Measurements from ENCODE around the gene C8G. TPM values are rescaled to one million over a fixed set of nuclear protein-coding genes. Genes with fewer than 3 reads are reported as not detected.

Gene C8G
- total and polyA plus RNA-seq, 9 of the 15 experiments (the other 6 are each of a cell fraction or from before 2014, with no cell fraction given): 0.35 to 5.9 (median 2.7) TPM; not detected in 2

DNA sequence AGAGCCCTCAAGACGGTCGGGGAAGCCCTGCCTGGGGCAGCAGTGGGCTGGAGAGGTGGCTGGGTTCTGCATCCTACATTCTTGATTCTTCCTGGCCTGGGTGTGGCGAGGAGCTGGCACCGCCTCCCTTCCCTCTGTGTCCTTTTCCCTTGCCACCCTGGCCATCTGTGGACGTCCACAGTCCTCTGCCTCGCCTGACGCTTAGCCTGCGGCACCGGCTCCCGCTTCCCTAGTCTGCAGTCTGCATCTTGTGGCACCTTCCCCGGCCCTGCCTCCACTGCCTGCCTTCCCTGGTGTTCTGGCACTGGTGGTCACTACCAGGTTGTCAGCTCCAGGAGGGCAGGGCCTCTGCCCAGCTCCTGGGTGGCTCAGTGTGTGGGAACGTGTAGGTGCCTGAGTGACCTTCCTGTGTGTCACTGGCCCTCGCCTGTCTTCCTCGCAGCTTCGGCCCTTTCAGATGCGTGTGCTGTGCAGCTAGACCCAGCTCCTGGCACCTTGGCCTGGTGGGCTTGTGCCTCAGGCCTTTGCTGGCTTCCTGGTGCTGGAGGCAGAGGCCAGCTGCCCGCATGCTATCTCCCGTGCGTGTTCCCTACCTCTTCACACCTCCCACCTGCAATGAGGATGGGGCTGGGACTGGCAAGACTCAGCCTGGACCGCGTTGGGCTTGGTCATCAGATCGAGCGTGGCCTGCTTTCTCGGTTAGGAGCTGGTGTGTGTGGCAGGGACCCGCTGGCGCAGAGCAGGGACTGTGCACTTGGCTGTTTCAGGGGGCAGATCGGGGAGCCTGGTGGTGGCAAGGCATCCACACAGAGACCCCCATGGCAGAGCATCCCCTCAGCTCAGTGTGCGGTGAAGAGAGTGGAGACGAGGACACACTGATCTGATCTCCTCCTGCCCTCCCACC is 37.8 kb upstream of the C8G start:
- TF ChIP-seq BCOR (IDR thresholded peaks at IDR 0.05) (no peak), PHB2 (IDR thresholded peaks at IDR 0.05; ENCODE audit: low read depth) (no peak), ZKSCAN1 (IDR thresholded peaks at IDR 0.05; ENCODE audit: low read depth, low read length) (no peak), ZNF143 (CRISPR knock-in tag; IDR thresholded peaks at IDR 0.05) (no peak), ZNF23 (CRISPR knock-in tag; IDR thresholded peaks at IDR 0.05) (no peak), EP300 (IDR thresholded peaks at IDR 0.05; ENCODE audit: low read length) (no peak), SMC3 (conservative IDR thresholded peaks at IDR 0.05; ENCODE audit: insufficient read depth, low read depth, low read length) (no peak), HMGXB4 (CRISPR knock-in tag; IDR thresholded peaks at IDR 0.05) (no peak), RBFOX2 (IDR thresholded peaks at IDR 0.05; ENCODE audit: low read depth, low read length) (peak; percentile 9; the same call in 1 of the 2 replicates), SP1 (CRISPR knock-in tag; IDR thresholded peaks at IDR 0.05) (no peak), KDM4B (IDR thresholded peaks at IDR 0.05; ENCODE audit: borderline replicate concordance in 2 of 2, low read depth in 1 of 2) (no peak), NCOA2 (IDR thresholded peaks at IDR 0.05; ENCODE audit: partially characterized antibody in 2 of 2) (no peak), POLR2G (IDR thresholded peaks at IDR 0.05; ENCODE audit: low read depth, low read length) (peak; percentile 52)
- intact Hi-C loops (cut with micrococcal nuclease): no loop called here
- POLR2A ChIA-PET: interaction anchor here (0.7 to 1.1 kb wide), 3 partner anchors 11 to 59 kb away, joined by 3 to 4 read pairs (median 3); no protein-coding TSS in a partner anchor
- H3K4me3 ChIP-seq: no peak overlapping the region
- in situ Hi-C loops (cut with MboI): no loop called here
- no peak overlapping the region for H3K4me2 ChIP-seq (ENCODE audit: insufficient read depth, low read length)
- H2AFZ ChIP-seq (ENCODE audit: low read depth, low read length): no peak overlapping the region
- no TSS peak for BruUV-seq (replicated peaks)
- WGBS (ENCODE audit: insufficient coverage, low coverage, missing lambda C conversion rate): 92% methylated on average over 29 of the region's 29 CpGs
- no peaks in the 10 kb centered on the region for H3K9me3 ChIP-seq (replicated peaks; ENCODE audit: control insufficient read depth, insufficient read depth, low read depth, low read length)
- H3K4me1 ChIP-seq (replicated peaks in 1 of 2; ENCODE audit: control insufficient read depth in 2 of 2, insufficient read depth in 2 of 2, low read length in 2 of 2): peaks cover 0 to 13% of the 10 kb centered on the region in 2 experiments; a peak in 1 of 5 replicates
- no peak overlapping the region for H3K27ac ChIP-seq (ENCODE audit: extremely low read depth, low read depth, low read length)
- DNase-seq (ENCODE audit: extremely low read depth in 1 of 4, low spot score in 3 of 4): no peak
- no peak for FAIRE-seq
- CTCF ChIA-PET (ENCODE audit: low intra/inter-chr PET ratio): no interaction called here
- peaks cover 82% of the 10 kb centered on the region for H3K36me3 ChIP-seq (ENCODE audit: control insufficient read depth, insufficient read depth, low read length)
- H3K9ac ChIP-seq (ENCODE audit: insufficient read depth in 1 of 2, low read depth in 2 of 2, low read length in 2 of 2): peak overlapping the region in 1 of 2 experiments; percentile 52; a peak in 2 of 4 replicates
- H4K20me1 ChIP-seq (replicated peaks; ENCODE audit: control insufficient read depth, insufficient read depth, low read length): no peaks in the 10 kb centered on the region
- no peak for ATAC-seq
- no peaks in the 10 kb centered on the region for H3K9me1 ChIP-seq (ENCODE audit: control insufficient read depth, insufficient read depth, low read length)
- H3K27me3 ChIP-seq (ENCODE audit: control insufficient read depth in 2 of 2, insufficient read depth in 2 of 2, low read length in 2 of 2): no peaks in the 10 kb centered on the region
- no peaks in the 10 kb centered on the region; the same call in 2 of the 3 replicates for H3K79me2 ChIP-seq (ENCODE audit: control insufficient read depth, insufficient read depth, low read length)
